C4-2B (cell line): ENCODE results near the gene TRPC4AP.

Source experiments
- CTCF ChIP-seq: fragments of 450-650 bp; conservative IDR thresholded peaks from 2 replicates; pipeline ENCODE4 v1.5.1; 2017; ENCODE audit warnings: mild to moderate bottlenecking
- ZFX ChIP-seq: fragments of 450-650 bp; IDR thresholded peaks from 2 replicates; pipeline ENCODE4 v1.6.1; 2017

GRCh38 chr20:34998331-34998950 is 94.2 kb downstream of the TRPC4AP start:
- TF ChIP-seq CTCF (no peak), ZFX (no peak)
